GM12872 (cell line): ENCODE data around the gene MYLK.

ENCODE experiments used
- CTCF ChIP-seq: IDR thresholded peaks from 3 replicates; pipeline ENCODE4 v1.5.1; 2011; ENCODE audit warnings: low read depth, mild to moderate bottlenecking, low read length, moderate library complexity; ENCODE audit not compliant: insufficient read depth

MYLK gene

GRCh38 chr3:123861081-123861836 lies 22.9 kb downstream of the MYLK start:
- no peak for TF ChIP-seq CTCF

GRCh38 chr3:123859177-123859576 lies 25.0 kb downstream of the MYLK start:
- TF ChIP-seq CTCF = no peak

GRCh38 chr3:123854905-123855304 lies 29.2 kb downstream of the MYLK start:
- TF ChIP-seq CTCF = no peak

- TF ChIP-seq CTCF = no peak
These were observed 30.3 kb downstream of the MYLK start for GRCh38 chr3:123853686-123854372.

- no peak for TF ChIP-seq CTCF
These were observed 36.9 kb downstream of the MYLK start for GRCh38 chr3:123847209-123847608.

GRCh38 chr3:123843668-123844067 lies 40.5 kb downstream of the MYLK start:
- TF ChIP-seq CTCF = no peak

GRCh38 chr3:123842711-123843110 lies 41.4 kb downstream of the MYLK start:
- no peak for TF ChIP-seq CTCF
